ENCODE results near the gene TMEM250. TPM values are rescaled to one million over a fixed set of nuclear protein-coding genes. Genes with fewer than 3 reads are reported as not detected.

Gene TMEM250
- total and polyA plus RNA-seq, 3 donors from 2014 or later, result 29.4 to 73.0 (median 57.8) TPM

GRCh38 chr9:136147890-136148714 is 29.4 kb upstream of the TMEM250 start:
- Histone ChIP-seq H3K4me3 (no peak overlapping the region), H3K27me3 (no peaks in the 10 kb centered on the region), H3K4me1 (no peaks in the 10 kb centered on the region), H3K27ac (no peak overlapping the region), H3K9me3 (no peaks in the 10 kb centered on the region), H3K36me3 (ENCODE audit: low read depth, missing control alignments) (no peaks in the 10 kb centered on the region)
- TF ChIP-seq, protein P1, sequence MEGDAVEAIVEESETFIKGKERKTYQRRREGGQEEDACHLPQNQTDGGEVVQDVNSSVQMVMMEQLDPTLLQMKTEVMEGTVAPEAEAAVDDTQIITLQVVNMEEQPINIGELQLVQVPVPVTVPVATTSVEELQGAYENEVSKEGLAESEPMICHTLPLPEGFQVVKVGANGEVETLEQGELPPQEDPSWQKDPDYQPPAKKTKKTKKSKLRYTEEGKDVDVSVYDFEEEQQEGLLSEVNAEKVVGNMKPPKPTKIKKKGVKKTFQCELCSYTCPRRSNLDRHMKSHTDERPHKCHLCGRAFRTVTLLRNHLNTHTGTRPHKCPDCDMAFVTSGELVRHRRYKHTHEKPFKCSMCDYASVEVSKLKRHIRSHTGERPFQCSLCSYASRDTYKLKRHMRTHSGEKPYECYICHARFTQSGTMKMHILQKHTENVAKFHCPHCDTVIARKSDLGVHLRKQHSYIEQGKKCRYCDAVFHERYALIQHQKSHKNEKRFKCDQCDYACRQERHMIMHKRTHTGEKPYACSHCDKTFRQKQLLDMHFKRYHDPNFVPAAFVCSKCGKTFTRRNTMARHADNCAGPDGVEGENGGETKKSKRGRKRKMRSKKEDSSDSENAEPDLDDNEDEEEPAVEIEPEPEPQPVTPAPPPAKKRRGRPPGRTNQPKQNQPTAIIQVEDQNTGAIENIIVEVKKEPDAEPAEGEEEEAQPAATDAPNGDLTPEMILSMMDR (IDR thresholded peaks at IDR 0.05), result no peak
- no peak for TF ChIP-seq POLR2A (IDR thresholded peaks at IDR 0.05)
- WGBS, 2 donors, result 42 to 43% methylated on average over 18 to 35 of the region's 35 CpGs
- intact Hi-C loops (cut with DNase I; ENCODE audit: low total_unique reads), result no loop called here
- no peak for DNase-seq

DNA sequence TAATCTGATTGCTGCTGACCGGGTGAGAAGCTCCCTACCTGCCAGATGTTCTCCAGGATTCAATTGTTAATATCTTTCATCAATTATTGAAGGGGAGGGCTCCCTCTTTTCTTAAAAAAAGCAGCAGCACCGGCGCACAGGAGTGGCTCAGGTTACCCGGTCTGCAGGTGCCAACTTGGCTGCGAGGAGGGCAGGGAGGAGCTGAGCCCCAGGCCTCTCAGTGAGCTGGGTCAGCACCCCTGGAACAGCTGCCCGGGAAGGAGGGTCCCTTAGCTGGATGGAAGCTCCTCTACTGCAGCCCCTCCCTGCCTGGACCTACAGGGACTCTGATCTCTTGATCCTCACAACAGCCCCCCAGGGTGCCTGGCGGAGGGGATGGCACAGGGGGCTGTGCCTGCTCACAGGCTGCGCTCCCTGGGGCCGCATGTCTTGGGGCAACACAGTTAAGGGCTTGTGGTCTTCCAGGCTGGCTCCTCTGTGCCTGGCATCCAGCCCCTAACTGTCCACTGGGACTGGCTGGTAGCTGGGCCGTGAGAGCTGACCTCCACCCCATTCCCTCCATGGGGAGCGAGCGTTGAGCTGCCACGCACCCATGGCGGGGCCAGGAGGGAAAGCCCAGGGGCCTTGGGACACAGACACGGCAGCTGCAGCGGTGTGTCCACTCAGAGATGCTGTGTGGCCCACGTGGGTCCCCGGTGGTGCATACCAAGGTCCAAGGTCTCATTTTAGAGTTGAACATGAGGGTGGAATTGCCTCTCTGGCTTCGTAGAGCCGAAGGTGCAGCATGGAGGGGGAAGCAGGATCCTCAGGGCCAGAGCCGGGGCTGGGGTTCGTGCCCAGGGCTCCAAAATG is 28.6 kb upstream of the TMEM250 start:
- Histone ChIP-seq H3K27ac (no peak overlapping the region), H3K27me3 (no peaks in the 10 kb centered on the region), H3K4me1 (no peaks in the 10 kb centered on the region), H3K4me3 (no peak overlapping the region), H3K9me3 (no peaks in the 10 kb centered on the region), H3K36me3 (ENCODE audit: low read depth, missing control alignments) (no peaks in the 10 kb centered on the region)
- TF ChIP-seq, protein P1 (IDR thresholded peaks at IDR 0.05), result no peak
- no peak for TF ChIP-seq POLR2A (IDR thresholded peaks at IDR 0.05)
- 74 to 75% methylated on average over 13 to 22 of the region's 22 CpGs for WGBS, 2 donors
- no peak for DNase-seq
- intact Hi-C loops (cut with DNase I; ENCODE audit: low total_unique reads), result no loop called here

GRCh38 chr9:136146126-136147037 is 27.7 kb upstream of the TMEM250 start:
- intact Hi-C loops (cut with DNase I; ENCODE audit: low total_unique reads), result no loop called here
- WGBS, 2 donors, result 70 to 74% methylated on average over 27 to 32 of the region's 33 CpGs
- TF ChIP-seq POLR2A (IDR thresholded peaks at IDR 0.05), result no peak
- TF ChIP-seq, protein P1 (IDR thresholded peaks at IDR 0.05), result no peak
- H3K4me1 ChIP-seq, result no peaks in the 10 kb centered on the region
- no peaks in the 10 kb centered on the region for H3K9me3 ChIP-seq
- no peaks in the 10 kb centered on the region for H3K27me3 ChIP-seq
- no peak overlapping the region for H3K27ac ChIP-seq
- DNase-seq, result no peak
- no peaks in the 10 kb centered on the region for H3K36me3 ChIP-seq (ENCODE audit: low read depth, missing control alignments)
- H3K4me3 ChIP-seq, result no peak overlapping the region

GRCh38 chr9:136145580-136145979 is 26.9 kb upstream of the TMEM250 start:
- TF ChIP-seq, protein P1 (IDR thresholded peaks at IDR 0.05), result no peak
- TF ChIP-seq POLR2A (IDR thresholded peaks at IDR 0.05), result no peak
- intact Hi-C loops (cut with DNase I; ENCODE audit: low total_unique reads), result no loop called here
- no peak for DNase-seq
- no peak overlapping the region for H3K27ac ChIP-seq
- H3K4me1 ChIP-seq, result no peaks in the 10 kb centered on the region
- WGBS, 2 donors, result 70 to 83% methylated on average over 4 to 5 of the region's 5 CpGs
- no peaks in the 10 kb centered on the region for H3K27me3 ChIP-seq
- H3K9me3 ChIP-seq, result no peaks in the 10 kb centered on the region
- no peaks in the 10 kb centered on the region for H3K36me3 ChIP-seq (ENCODE audit: low read depth, missing control alignments)
- no peak overlapping the region for H3K4me3 ChIP-seq

All from testis (tissue), 3 donors.